ENCODE measurements around the gene ELP2.
"Not testable (repeated sequence)": the region's sequence is repeated elsewhere in the genome, so short reads cannot be mapped to it uniquely, and the experiment has no call there.

The ELP2 gene

GRCh38 chr18:36191711-36192110 lies 62.0 kb downstream of the ELP2 start:
- no peak for DNase-seq

DNA sequence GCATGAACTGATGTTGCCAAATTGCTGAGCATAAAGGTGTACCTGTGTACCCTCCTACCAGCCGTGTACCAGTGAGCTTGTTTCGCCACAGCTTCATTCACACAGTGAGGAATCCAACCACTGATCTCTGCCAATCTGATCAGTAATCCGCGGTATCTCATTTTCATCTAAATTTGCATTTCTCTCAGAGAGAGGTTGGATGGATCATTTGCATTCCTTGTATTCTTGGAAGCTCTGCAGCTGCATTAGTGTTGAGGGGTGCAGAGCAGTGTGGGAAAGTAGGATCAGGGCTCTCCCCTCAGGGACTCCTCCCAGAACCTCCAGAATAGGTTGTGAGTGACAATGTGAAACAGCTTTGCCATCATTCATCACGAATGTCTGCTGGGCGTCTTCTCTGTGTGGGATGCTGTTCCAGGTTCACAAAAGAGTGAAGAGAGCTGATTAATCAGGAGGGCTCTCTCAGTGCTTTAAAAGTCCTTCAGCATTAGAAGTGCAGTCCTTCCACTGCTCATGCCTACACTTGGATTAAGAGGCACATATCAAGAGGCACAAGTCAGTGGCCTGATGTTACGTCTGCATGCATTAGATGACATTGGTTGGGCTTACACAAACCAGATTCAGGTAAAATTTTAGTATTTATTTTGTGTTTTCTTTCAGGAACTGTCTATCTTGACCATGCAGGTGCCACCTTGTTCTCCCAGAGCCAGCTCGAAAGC lies 65.1 kb downstream of the ELP2 start:
- DNase-seq, result no peak

DNA sequence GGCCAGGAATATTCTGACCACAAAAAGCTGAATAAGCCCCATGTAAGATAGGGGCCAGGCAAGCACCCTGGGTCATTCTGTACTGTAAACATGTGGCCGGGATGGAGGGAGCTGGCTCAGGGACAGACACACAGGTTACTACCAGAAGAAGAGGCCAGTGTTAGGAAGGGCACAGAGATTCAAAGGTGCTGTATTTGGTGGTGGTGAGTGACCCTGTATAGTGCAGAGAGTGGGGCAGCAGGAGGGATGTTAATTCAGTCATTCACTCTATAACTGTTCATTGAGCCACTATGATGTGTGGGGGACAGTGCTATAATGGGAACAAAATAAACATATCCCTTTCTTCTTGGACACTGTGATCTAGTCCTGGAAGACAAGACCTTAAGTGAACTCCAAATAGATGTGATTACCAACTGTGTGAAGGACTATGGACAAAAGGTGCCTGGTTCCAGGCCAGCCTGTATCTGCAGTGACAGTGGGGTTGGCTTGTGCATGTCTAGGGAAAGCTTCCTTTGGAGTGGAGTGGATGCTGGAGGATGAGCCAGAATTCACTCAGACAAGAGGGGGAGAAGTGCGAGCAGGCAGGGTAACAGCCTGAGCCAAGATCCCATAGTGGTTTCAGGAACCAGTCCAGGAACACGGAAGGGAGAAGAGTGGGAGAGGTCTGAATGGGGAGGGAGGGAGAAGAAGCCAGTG lies 65.9 kb downstream of the ELP2 start:
- DNase-seq, result no peak

DNA sequence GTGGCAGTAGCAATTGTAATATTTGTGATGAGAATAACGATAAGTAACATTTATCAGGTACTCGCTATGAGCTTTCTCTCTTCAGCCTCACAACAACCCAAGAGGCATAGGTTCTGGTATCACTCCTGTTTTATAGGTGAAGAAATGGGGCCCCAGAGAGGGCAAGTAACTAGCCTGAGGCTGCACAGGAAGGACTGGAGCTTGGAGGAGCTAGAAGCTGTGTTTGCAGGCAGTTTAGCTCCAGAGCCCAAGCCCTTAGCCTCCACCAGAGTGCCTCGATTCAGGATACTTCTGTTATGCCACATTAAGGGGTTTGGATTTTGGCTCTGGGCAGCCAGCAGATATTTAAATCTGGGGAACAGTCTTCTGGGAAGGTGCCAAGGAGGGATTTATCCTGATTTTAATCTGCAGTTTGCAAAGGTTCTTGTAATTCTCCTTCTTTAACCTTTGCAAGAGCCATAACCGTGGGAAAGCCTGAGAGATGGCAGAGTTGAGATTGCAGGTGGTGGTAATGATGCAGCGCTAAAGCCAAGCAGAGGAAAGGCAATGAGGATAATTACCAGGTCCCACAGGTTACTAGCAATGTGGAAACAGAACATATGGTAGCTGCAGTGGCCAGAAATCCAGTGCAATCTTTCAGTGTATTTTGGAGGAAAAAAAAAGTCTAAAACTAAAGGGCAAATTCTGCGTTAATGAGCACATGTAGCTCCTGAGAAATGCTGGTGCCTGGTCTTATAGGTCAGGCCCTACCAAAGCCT lies 66.7 kb downstream of the ELP2 start:
- no peak for DNase-seq

- no peak for DNase-seq
Observed at GRCh38 chr18:36197511-36198166, 67.9 kb downstream of the ELP2 start.

- no peak for DNase-seq
Observed at GRCh38 chr18:36199691-36200295, 70.1 kb downstream of the ELP2 start.

DNA sequence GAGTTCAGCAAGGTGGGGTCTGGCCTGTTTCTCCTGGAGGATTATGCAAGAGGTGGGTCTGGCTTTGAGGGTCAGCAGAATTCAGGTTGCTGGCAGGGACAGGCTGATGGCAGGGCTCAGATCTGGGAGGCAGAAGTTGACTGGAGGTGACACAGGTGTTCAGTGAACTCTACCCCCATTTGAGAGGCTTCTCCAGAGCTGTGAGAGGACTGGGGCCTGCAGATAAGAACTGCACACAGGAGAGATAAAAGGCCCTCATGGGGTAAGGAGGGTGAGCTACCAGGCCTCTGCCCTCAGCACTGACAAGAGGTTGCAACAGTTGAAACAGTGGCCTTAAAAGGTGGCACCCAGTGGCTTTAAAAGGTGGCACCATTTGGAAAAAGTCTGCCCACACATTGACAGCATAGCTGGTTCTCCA lies 70.7 kb downstream of the ELP2 start:
- no peak for DNase-seq

GRCh38 chr18:36201765-36202164 lies 72.1 kb downstream of the ELP2 start:
- DNase-seq, result no peak

DNA sequence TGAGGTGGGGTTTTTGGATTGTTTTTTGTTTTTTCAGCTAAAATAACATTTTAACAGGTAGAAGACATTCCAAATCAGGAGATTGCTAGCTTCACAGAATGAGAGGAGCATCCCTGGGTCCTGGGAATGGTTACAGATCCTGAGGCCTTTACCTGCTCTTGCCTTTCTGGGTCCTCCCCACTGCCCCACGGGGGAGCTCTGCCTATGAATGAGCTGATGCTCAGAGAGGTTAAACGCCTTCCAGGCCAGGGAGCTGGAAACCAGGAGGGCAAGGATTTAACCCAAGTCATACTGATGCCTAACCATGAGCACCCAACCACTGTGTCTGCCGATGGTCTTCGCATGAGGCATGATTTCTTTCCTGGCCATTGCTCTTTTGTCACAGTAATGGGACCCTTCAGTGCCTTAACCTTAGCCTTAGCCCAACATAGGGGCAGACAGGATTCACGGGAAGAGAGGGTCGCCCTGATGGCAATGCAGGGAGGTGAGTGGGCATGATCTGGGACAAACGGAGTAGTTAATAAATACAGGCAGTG lies 73.7 kb downstream of the ELP2 start:
- DNase-seq, result no peak

- DNase-seq, result no peak
Observed at GRCh38 chr18:36205166-36205565, 75.5 kb downstream of the ELP2 start.

GRCh38 chr18:36207303-36207702 lies 77.6 kb downstream of the ELP2 start:
- DNase-seq, result no peak

DNA sequence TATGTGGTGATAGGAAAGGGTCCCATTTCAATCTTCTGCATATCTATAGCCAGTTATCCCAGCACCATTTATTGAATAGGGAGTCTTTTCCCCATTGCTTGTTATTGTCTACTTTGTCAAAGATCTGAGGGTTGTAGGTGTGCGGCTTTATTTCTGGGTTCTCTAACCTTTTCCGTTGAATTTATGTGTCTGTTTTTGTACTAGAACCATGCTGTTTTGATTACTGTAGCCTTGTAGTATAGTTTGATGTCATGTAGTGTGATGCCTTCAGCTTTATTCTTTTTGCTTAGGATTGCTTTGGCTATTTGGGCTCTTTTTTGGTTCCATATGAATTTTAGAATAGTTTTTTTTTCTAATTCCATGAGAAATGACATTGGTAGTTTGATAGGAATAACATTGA lies 78.3 kb downstream of the ELP2 start:
- not testable (repeated sequence) for DNase-seq

DNA sequence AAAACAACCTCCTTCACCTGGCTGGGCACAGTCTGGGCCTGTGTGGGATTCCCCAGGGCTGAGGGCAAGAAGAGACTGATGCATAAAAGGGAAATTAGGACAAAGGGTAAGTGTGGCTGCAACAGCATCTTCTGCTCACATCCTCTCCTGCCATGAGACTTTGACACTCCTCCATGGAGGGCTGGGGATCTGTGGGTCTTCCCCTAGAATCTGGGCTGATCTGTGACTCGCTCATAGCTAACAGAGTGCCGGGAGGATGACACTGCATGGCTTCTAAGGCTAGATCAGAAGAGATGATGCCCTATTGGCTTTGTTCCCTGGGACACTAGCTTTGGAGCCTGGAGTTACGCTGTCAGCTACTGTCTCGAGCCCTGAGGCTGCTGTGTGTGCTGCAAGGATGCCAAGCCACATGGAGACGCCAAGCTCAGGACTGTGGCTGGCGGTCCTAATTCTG lies 81.9 kb downstream of the ELP2 start:
- DNase-seq, result no peak

GRCh38 chr18:36212301-36213171 lies 82.8 kb downstream of the ELP2 start:
- DNase-seq, result no peak

DNA sequence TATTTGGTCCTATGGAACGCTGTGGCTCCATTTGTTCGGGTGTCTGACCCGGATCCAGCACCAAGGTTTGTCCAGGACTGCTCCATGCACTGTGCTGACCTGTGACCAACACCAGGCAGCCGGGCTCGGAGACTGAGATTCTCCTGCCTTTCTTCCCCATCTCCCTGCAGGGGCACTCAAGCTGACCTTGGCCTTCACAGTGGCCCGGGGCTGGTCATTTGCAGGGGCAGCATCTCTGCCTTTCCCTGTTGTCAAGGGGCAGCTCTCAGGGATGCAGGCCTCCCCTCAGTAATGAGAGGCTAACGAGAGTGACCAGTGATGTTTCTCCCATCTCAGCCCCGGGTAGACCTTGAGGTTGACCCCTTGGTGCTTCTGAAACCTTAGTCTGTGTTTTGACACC lies 85.1 kb downstream of the ELP2 start:
- DNase-seq, result no peak

- no peak for DNase-seq
Observed at GRCh38 chr18:36215577-36215976, 85.9 kb downstream of the ELP2 start.

DNA sequence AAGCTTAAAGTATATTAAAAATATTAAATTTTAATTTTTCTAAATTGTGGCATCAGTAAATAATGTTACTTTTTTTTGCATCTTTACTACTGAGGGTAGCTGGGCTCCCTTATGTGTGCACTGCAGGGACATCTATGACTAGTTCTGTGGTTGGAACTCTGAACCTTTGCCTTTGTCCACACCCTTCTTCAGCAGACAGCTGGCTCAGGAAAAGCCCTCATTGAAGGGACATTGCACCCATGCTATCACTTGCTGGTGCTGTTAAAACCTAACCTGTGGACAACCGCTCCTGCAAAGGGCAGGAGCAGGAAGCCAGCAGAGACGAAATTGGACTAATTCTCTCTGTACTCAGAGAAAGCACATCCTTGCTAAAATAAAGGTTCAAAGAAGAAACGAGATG lies 87.6 kb downstream of the ELP2 start:
- DNase-seq, result no peak

- no peak for DNase-seq
Observed at GRCh38 chr18:36229188-36229587, 99.5 kb downstream of the ELP2 start.

Measured in stimulated activated CD4-positive, alpha-beta T cell treated with anti-CD3 and anti-CD28 coated beads, Interleukin-15, amount 100 ng/mL, for 24 hours (primary cell).